A549 (cell line): Measurements from ENCODE around the gene JOSD2.

Experiments
- BHLHE40 ChIP-seq: IDR thresholded peaks from 2 replicates; pipeline ENCODE4 v1.6.1; 2012; ENCODE audit warnings: low read depth, low read length, inconsistent platforms
- EP300 ChIP-seq, 2 experiments: fragments of >200 bp; sonication (Bioruptor Twin); formaldehyde crosslinking; IDR thresholded peaks; 2 replicates in 1 of 2; 3 replicates in 1 of 2; pipeline ENCODE4 v1.6.1; 2016 to 2017
- ESRRA ChIP-seq: fragments of 150-350 bp; IDR thresholded peaks from 2 replicates; pipeline ENCODE4 v1.6.1; 2014; ENCODE audit warnings: mild to moderate bottlenecking, low read length, borderline replicate concordance
- FOSL2 ChIP-seq, 2 experiments: fragments of 450-650 bp in 1 of 2; fragments of >200 bp in 1 of 2; sonication (Bioruptor Twin) in 1 of 2; formaldehyde crosslinking; IDR thresholded peaks; 2 replicates each; pipeline versions ENCODE4 v1.5.0 to v1.6.1; 2016 to 2020; ENCODE audit warnings: mild to moderate bottlenecking in 1 of 2, moderate library complexity in 1 of 2
- RAD21 ChIP-seq, 2 experiments: fragments of >200 bp in 1 of 2; sonication (Bioruptor Twin) in 1 of 2; formaldehyde crosslinking in 1 of 2; IDR thresholded peaks in 1 of 2; conservative IDR thresholded peaks in 1 of 2; 2 replicates in 1 of 2; 3 replicates in 1 of 2; pipeline ENCODE4 v1.6.1; 2012 to 2018; ENCODE audit warnings: inconsistent platforms in 1 of 2
- TF ChIP-seq, protein P1 (sequence below): fragments of >200 bp; sonication (Bioruptor Twin); formaldehyde crosslinking; IDR thresholded peaks from 3 replicates; pipeline ENCODE4 v1.6.1; 2016
- TF ChIP-seq, protein P2 (sequence below): fragments of >200 bp; sonication (Bioruptor Twin); formaldehyde crosslinking; IDR thresholded peaks from 3 replicates; pipeline ENCODE4 v1.5.1; 2016
- TF ChIP-seq, protein P3 (sequence below): fragments of 200-600 bp; sonication (generic); IDR thresholded peaks from 2 replicates; pipeline ENCODE4 v1.6.1; 2016; ENCODE audit warnings: antibody characterized with exemption, mild to moderate bottlenecking, moderate library complexity

DNA sequence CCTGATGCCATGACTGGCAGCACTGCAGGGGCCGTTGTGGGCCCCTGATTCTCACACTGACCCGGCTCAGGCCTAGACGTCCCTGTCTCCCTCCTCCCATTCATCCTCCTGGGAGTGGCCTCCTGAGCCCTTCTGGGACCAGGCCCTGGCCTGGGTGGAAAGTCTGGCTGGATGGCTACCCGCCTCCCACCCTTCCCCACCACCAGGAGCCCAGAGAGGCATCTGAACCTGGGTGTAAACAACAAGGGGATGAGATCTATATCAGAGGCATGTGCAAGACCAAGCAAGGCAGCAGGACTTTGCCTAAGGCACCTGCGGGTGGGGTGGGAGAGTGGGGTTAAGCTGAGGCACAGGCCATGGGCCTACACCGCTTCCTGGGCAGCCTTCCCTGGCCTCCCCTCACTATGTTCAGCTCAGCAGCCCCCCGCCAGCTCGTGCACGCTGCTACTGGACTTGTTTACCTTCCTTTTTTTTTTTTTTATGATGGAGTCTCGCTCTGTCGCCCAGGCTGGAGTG lies 24.7 kb upstream of the JOSD2 start:
- TF ChIP-seq, protein P1, sequence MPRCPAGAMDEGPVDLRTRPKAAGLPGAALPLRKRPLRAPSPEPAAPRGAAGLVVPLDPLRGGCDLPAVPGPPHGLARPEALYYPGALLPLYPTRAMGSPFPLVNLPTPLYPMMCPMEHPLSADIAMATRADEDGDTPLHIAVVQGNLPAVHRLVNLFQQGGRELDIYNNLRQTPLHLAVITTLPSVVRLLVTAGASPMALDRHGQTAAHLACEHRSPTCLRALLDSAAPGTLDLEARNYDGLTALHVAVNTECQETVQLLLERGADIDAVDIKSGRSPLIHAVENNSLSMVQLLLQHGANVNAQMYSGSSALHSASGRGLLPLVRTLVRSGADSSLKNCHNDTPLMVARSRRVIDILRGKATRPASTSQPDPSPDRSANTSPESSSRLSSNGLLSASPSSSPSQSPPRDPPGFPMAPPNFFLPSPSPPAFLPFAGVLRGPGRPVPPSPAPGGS, result no peak
- no peak for TF ChIP-seq ESRRA
- TF ChIP-seq, protein P2, sequence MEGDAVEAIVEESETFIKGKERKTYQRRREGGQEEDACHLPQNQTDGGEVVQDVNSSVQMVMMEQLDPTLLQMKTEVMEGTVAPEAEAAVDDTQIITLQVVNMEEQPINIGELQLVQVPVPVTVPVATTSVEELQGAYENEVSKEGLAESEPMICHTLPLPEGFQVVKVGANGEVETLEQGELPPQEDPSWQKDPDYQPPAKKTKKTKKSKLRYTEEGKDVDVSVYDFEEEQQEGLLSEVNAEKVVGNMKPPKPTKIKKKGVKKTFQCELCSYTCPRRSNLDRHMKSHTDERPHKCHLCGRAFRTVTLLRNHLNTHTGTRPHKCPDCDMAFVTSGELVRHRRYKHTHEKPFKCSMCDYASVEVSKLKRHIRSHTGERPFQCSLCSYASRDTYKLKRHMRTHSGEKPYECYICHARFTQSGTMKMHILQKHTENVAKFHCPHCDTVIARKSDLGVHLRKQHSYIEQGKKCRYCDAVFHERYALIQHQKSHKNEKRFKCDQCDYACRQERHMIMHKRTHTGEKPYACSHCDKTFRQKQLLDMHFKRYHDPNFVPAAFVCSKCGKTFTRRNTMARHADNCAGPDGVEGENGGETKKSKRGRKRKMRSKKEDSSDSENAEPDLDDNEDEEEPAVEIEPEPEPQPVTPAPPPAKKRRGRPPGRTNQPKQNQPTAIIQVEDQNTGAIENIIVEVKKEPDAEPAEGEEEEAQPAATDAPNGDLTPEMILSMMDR, result no peak
- TF ChIP-seq, protein P3, sequence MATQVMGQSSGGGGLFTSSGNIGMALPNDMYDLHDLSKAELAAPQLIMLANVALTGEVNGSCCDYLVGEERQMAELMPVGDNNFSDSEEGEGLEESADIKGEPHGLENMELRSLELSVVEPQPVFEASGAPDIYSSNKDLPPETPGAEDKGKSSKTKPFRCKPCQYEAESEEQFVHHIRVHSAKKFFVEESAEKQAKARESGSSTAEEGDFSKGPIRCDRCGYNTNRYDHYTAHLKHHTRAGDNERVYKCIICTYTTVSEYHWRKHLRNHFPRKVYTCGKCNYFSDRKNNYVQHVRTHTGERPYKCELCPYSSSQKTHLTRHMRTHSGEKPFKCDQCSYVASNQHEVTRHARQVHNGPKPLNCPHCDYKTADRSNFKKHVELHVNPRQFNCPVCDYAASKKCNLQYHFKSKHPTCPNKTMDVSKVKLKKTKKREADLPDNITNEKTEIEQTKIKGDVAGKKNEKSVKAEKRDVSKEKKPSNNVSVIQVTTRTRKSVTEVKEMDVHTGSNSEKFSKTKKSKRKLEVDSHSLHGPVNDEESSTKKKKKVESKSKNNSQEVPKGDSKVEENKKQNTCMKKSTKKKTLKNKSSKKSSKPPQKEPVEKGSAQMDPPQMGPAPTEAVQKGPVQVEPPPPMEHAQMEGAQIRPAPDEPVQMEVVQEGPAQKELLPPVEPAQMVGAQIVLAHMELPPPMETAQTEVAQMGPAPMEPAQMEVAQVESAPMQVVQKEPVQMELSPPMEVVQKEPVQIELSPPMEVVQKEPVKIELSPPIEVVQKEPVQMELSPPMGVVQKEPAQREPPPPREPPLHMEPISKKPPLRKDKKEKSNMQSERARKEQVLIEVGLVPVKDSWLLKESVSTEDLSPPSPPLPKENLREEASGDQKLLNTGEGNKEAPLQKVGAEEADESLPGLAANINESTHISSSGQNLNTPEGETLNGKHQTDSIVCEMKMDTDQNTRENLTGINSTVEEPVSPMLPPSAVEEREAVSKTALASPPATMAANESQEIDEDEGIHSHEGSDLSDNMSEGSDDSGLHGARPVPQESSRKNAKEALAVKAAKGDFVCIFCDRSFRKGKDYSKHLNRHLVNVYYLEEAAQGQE, result no peak
- TF ChIP-seq FOSL2 (IDR thresholded peaks at IDR 0.05), result no peak
- TF ChIP-seq FOSL2 (CRISPR knock-in tag; IDR thresholded peaks at IDR 0.05), result no peak
- no peak for TF ChIP-seq BHLHE40
- TF ChIP-seq RAD21 (conservative IDR thresholded peaks at IDR 0.05 in 1 of 2, IDR thresholded peaks at IDR 0.05 in 1 of 2), result no peak
- no peak for TF ChIP-seq EP300 (IDR thresholded peaks at IDR 0.05)
